Right lung (tissue), 10 donors: Measurements from ENCODE around the gene NDUFB10. TPM values are rescaled to one million over a fixed set of nuclear protein-coding genes. Genes with fewer than 3 reads are reported as not detected.

Experiments
- DNase-seq, 2 donors: peaks; one replicate each; pipeline ENCODE4 v3.0.0-alpha.2; 2013
- long read RNA-seq, 8 donors: transcript quantifications; one replicate each; lab custom pipeline, GENCODE V29; 2026
- polyA plus RNA-seq, 5 donors: library from polyadenylated mRNA; unstranded; fragments of 120-200 nt; gene quantifications; one replicate each; pipeline versions ENCODE4 v1.2.1 to v1.2.3, GENCODE V29; 2013; ENCODE audit warnings: inconsistent platforms in 1 of 5, low replicate concordance in 1 of 5; ENCODE audit not compliant: insufficient read length in 5 of 5, insufficient read depth in 1 of 5

The NDUFB10 gene
- polyA plus RNA-seq: 100 to 1,000 TPM in 1 of 5 donors, 10 to 100 TPM in 4; 78.0 to 123 (median 87.7) TPM
- long read RNA-seq, donor 1, transcript NDUFB10-203 (2 exons, 958 nt): minor isoform, 7 of 12,038 reads
- long read RNA-seq, donor 1, transcript NDUFB10-202 (3 exons, 830 nt): minor isoform, 21 of 12,038 reads
- long read RNA-seq, donor 1, transcript NDUFB10-201 (4 exons, 705 nt): major isoform, 94 of 12,038 reads
- long read RNA-seq, donor 1, transcript NDUFB10-204 (4 exons, 628 nt): minor isoform, 5 of 12,038 reads
- long read RNA-seq, donor 1, partial matches to known transcripts: 8,838 of 12,038 reads
- long read RNA-seq, donor 1, other reads (novel, unspliced or antisense): 3,073 of 12,038 reads
- long read RNA-seq, donor 2, transcript NDUFB10-201 (4 exons, 705 nt): major isoform, 52 of 63 reads
- long read RNA-seq, donor 2, transcript NDUFB10-202 (3 exons, 830 nt): minor isoform, 10 of 63 reads
- long read RNA-seq, donor 2, partial matches to known transcripts: 0 of 63 reads
- long read RNA-seq, donor 2, other reads (novel, unspliced or antisense): 0 of 63 reads
- long read RNA-seq, donor 3, transcript NDUFB10-202 (3 exons, 830 nt): minor isoform, 15 of 101 reads
- long read RNA-seq, donor 3, transcript NDUFB10-203 (2 exons, 958 nt): minor isoform, 9 of 101 reads
- long read RNA-seq, donor 3, transcript NDUFB10-201 (4 exons, 705 nt): major isoform, 61 of 101 reads
- long read RNA-seq, donor 3, partial matches to known transcripts: 14 of 101 reads
- long read RNA-seq, donor 3, other reads (novel, unspliced or antisense): 0 of 101 reads
- long read RNA-seq, donor 4, transcript NDUFB10-202 (3 exons, 830 nt): minor isoform, 12 of 7,878 reads
- long read RNA-seq, donor 4, transcript NDUFB10-201 (4 exons, 705 nt): major isoform, 37 of 7,878 reads
- long read RNA-seq, donor 4, partial matches to known transcripts: 5,760 of 7,878 reads
- long read RNA-seq, donor 4, other reads (novel, unspliced or antisense): 2,065 of 7,878 reads
- long read RNA-seq, donor 5, transcript NDUFB10-201 (4 exons, 705 nt): major isoform, 111 of 10,506 reads
- long read RNA-seq, donor 5, transcript NDUFB10-202 (3 exons, 830 nt): minor isoform, 16 of 10,506 reads
- long read RNA-seq, donor 5, partial matches to known transcripts: 4,938 of 10,506 reads
- long read RNA-seq, donor 5, other reads (novel, unspliced or antisense): 5,436 of 10,506 reads
- long read RNA-seq, donor 6, transcript NDUFB10-205 (4 exons, 495 nt): minor isoform, 6 of 8,379 reads
- long read RNA-seq, donor 6, transcript NDUFB10-201 (4 exons, 705 nt): major isoform, 93 of 8,379 reads
- long read RNA-seq, donor 6, transcript NDUFB10-203 (2 exons, 958 nt): minor isoform, 5 of 8,379 reads
- long read RNA-seq, donor 6, transcript NDUFB10-202 (3 exons, 830 nt): minor isoform, 19 of 8,379 reads
- long read RNA-seq, donor 6, partial matches to known transcripts: 7,951 of 8,379 reads
- long read RNA-seq, donor 6, other reads (novel, unspliced or antisense): 304 of 8,379 reads
- long read RNA-seq, donor 7, transcript NDUFB10-201 (4 exons, 705 nt): major isoform, 43 of 58 reads
- long read RNA-seq, donor 7, transcript NDUFB10-202 (3 exons, 830 nt): minor isoform, 11 of 58 reads
- long read RNA-seq, donor 7, partial matches to known transcripts: 0 of 58 reads
- long read RNA-seq, donor 7, other reads (novel, unspliced or antisense): 0 of 58 reads
- long read RNA-seq, donor 8, transcript NDUFB10-201 (4 exons, 705 nt): major isoform, 28 of 34 reads
- long read RNA-seq, donor 8, partial matches to known transcripts: 0 of 34 reads
- long read RNA-seq, donor 8, other reads (novel, unspliced or antisense): 0 of 34 reads

- DNase-seq: peak; percentile 89 to 90
Measured at GRCh38 chr16:1959269-1960039, at the start of gene NDUFB10. Gene NDUFB10, plus strand, starts transcription at chr16:1959538. Its CDS starts 87 bp downstream, at chr16:1959625.

DNA sequence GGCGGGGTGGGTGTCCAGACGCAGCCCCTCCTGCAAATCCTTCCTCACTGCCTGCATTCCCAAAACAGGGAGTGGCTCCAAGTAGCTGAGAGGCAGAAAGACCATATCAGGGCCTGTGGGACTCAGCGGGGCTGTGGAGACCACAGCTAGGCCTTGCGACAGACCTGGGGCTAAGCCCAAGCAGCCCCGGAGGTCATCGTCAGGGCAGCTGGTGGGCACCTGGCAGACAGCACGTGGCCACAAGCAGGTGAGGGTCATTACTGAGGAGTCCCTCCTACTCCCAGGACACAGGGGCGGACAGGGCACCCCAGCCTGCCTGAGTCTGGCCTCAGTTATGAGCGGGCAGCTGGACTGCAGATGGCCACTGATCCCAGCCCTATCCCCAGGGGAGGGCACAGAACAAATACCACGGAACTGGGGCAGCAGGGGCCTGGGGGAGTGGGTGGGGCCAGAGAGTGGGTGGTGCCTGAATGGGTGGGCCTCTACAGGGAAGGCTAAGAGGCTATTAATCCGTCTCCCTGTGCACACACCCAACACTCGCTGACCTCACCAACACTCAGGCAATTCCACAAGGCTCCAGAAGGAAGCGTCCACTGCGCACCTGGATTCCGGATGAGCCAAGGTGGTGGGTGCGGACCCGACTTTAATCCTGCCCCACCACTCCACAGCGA lies 49.6 kb upstream of the NDUFB10 start:
- DNase-seq: no peak

- no peak for DNase-seq
Measured at GRCh38 chr16:1911467-1912214, 47.7 kb upstream of the NDUFB10 start.

GRCh38 chr16:1912215-1912543 lies 47.2 kb upstream of the NDUFB10 start:
- no peak for DNase-seq

DNA sequence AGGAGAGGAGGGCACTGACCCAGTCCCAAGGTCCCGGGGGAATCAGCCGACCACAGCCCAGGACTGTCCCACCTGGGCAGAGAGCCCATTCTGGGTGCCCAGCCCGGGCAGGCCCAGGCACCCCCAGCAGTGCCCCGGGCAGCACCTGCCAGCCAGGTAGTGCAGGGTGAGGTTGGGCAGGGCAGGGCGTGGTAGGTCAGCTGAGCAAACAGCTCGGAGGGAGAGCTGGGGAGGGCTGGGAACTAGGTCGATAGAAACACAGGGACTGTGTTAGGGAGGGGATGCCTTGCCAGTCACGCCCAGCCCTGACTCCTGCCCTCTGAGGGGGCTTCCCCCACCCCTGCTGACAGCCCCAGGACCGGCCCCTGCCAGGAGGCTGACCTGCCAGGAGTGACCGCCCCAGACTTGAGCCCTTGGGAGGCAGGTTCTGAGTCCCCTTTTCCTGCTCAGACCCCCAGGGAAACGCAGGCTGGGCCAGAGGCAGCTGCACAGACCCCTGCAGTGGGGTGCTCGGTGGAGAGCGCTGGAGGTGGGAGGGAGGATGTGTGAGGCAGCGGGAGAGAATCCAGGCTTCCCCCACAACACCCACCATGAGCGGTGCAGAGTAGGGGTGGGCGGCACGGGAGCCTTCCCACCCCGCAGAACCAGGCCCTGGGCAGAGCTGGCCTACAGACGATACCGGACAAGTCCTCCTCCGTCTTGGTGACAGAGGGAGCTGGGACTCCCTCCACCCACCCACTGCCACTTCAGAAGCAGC lies 45.8 kb upstream of the NDUFB10 start:
- peak in 1 of 2 donors; percentile 23 for DNase-seq

DNA sequence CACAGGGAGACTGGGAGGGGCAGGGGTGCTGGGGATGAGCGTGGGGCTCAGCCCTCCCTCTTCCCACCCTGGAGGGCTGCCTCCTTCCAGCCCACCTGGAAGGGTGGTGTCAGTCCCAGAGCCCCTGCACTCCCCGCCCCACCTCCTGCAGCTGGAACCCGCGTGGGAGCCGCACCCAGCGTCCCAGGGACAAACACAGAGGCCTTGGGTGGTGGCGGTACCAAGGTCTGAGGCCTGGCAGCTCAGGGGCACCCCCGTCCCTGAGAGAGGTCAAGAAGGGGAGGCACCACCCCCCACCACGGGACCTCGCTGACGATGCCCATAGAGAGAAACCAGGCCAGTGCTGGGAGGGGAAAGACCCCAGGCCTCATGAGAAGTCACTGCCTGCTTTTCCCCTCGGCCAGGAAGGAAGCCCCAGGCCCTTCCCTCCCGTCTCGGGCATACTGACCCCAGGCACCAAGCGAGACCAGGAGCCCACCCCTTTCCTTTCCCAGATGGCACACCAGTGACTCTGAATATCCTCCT lies 45.2 kb upstream of the NDUFB10 start:
- DNase-seq: no peak

DNA sequence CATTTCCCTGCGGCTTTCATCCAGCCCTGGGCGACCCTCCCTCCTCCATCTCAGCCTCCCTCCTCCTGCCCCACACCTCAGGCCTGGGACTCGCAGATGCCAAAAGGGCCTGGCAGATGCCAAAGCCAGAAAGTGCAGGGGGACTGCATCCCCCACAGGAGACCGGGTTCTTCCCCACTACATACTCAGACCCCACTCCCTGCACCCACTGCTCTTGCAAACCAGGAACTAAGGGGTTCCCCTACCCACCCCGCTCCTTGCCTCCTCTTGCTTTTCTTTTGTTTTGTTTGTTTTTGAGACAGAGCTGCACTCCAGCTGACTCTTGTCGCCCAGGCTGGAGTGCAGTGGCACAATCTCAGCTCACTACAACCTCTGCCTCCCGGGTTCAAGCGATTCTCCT lies 44.4 kb upstream of the NDUFB10 start:
- no peak for DNase-seq

- DNase-seq: no peak
Measured at GRCh38 chr16:1915732-1916639, 43.4 kb upstream of the NDUFB10 start.

DNA sequence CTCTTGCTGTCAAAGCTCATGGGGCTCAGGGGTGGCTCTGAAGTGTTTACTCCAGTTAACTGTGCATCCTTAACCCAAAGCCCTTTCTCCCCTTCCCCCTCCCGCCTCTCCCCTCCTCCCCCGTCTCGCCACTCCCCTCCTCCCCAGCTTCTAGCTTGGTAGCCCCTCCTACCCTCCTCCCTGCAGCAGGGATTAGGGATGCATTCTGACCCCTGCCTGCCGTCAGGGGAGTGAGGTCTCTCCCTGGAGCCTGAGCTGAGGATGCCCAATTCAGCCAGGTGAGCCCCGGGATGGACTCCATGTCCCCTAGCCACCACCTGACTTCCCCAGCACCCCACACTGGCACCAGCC lies 42.7 kb upstream of the NDUFB10 start:
- DNase-seq: no peak

DNA sequence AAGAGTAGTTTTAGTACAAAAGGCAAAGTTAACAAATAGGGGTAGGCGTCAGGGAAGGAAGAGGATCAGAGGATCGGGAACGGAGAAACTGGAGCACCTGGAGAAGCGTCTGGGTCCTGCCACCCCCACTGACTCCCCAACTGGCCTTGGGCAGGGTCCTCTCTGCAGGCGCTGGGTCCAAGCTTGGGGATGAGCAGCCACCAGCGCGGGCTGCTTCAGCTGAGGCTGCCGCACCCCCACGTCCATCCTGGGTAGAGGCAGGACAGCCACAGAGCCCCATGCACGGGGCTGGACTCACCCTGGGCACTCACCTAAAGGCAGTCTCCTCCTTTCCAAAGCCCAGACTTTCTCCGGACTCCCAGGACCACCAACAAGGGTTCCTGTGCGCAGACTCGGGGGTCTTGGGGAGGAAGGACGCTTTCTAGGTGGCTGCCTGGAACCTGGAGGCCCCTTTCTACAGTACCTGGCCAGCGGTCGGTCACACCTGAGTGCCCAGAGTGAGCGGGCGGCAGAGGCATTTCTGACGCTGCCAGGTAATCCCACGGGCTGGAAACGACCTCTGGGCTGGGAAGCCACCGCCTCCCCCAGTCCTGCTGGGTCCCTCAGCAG lies 42.2 kb upstream of the NDUFB10 start:
- DNase-seq: no peak

DNA sequence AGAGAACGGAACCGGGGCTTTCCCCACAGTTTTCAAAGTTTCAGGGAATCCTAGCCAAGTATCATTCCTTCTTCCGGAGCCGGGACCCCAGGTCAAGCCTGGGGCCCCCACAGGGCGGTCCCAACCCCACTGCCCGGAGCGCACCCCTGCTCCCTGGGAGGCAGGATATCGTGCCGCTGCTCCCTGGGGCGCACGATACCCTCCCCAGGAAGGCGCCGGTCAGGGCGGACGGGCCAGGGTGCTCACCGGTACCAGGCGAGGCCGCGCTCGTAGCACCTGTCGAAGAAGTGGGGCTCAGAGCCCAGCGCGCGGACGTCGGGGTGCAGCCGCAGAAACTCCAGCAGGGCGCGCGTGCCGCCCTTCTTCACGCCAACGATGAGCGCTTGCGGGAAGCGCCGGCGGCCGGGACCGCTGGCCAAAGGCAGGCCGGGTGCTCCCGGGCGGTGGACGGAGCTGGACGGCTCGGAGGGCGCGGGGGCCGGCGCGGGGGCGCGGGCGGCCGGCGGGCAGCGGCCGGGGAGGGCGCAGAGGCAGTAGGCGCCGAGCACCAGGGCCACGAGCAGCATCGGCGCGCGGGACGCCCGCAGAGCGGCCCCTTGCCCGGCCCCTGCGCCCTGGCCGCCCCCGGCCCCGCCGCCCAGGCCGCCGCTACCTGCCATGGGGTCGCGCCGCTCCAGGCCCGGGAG lies 41.5 kb upstream of the NDUFB10 start:
- no peak for DNase-seq

GRCh38 chr16:1918351-1919326 lies 40.7 kb upstream of the NDUFB10 start, which contains the start of gene HS3ST6:
Gene HS3ST6, minus strand, starts transcription at chr16:1918415. Its CDS starts 92 bp downstream, at chr16:1918323.
- no peak for DNase-seq

- DNase-seq: no peak
Measured at GRCh38 chr16:1919327-1919998, 39.9 kb upstream of the NDUFB10 start.
